GM12872 (cell line): ENCODE data around the gene RMI2.

ENCODE experiments used
- TF ChIP-seq, protein P1 (sequence below): IDR thresholded peaks from 3 replicates; pipeline ENCODE4 v1.5.1; 2011; ENCODE audit warnings: low read depth, mild to moderate bottlenecking, low read length, moderate library complexity; ENCODE audit not compliant: insufficient read depth

The RMI2 gene

DNA sequence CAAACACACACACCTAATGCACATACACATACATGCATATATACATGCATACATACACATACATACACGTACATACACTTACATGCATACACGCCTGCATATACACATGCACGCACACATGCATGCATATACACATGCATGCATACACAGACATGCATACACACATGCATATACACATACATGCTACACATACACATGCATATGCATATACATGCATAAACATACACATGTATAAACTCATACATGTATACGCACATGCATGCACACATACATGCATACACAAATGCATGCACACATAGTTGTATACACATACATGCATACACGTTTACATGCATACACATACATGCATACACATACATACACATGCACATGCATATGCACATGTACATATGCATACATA is 23.6 kb upstream of the RMI2 start:
- TF ChIP-seq, protein P1, sequence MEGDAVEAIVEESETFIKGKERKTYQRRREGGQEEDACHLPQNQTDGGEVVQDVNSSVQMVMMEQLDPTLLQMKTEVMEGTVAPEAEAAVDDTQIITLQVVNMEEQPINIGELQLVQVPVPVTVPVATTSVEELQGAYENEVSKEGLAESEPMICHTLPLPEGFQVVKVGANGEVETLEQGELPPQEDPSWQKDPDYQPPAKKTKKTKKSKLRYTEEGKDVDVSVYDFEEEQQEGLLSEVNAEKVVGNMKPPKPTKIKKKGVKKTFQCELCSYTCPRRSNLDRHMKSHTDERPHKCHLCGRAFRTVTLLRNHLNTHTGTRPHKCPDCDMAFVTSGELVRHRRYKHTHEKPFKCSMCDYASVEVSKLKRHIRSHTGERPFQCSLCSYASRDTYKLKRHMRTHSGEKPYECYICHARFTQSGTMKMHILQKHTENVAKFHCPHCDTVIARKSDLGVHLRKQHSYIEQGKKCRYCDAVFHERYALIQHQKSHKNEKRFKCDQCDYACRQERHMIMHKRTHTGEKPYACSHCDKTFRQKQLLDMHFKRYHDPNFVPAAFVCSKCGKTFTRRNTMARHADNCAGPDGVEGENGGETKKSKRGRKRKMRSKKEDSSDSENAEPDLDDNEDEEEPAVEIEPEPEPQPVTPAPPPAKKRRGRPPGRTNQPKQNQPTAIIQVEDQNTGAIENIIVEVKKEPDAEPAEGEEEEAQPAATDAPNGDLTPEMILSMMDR: no peak

DNA sequence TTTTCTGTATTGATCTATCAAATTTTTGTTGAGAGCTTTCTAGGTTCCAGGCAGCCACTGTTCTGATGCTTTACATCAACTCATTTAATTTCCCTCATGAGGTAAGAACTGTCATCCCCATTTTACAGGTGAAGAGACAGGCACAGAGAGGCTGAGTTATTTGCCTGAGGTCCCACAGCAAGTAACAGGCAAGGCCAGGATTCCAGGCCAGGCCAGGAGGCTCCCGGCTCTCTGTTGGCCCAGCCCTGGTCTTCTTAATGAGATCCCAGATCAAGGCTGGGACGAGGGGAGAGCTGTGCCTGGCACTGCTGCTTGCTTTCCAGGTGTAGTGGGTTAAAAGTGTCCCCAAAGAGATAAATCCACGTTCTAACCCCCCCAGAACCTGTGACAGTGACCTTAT is 22.4 kb upstream of the RMI2 start:
- TF ChIP-seq, protein P1: no peak

DNA sequence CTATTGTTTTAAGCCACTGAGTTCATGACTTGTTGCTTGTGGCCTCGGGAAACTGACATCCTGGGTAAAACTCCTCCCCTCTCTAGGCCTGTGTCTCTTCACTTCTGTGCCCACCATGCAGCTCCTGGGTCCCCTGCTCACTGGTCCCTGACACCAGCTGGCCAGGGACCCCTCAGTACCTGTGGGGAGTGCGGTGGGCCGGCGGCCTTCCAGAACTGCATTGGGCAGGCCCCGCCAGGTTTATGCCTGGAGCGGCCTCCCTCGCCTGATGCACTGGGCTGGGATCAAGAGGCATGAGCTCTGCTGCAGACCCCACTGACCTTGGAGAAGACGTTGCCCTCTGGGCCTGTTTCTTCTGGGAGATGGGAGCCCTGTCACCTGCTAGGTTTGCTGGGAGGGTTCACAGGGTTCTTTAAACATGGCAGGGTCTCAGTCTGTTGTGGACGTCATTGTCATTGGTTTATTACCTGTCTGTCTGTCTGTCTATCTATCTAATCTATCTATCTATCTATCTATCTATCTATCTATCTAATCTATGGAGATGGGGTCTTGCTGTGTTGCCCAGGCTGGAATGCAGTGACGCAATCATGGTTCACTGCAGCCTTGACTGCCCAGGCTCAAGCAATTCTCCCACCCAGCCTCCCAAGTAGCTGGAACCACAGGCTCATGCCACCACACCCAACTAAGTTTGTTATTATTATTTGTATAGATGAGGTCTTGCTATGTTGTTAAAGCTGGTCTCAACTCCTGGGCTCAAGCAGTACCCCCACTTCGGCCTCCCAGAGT is 21.5 kb upstream of the RMI2 start:
- TF ChIP-seq, protein P1: no peak

DNA sequence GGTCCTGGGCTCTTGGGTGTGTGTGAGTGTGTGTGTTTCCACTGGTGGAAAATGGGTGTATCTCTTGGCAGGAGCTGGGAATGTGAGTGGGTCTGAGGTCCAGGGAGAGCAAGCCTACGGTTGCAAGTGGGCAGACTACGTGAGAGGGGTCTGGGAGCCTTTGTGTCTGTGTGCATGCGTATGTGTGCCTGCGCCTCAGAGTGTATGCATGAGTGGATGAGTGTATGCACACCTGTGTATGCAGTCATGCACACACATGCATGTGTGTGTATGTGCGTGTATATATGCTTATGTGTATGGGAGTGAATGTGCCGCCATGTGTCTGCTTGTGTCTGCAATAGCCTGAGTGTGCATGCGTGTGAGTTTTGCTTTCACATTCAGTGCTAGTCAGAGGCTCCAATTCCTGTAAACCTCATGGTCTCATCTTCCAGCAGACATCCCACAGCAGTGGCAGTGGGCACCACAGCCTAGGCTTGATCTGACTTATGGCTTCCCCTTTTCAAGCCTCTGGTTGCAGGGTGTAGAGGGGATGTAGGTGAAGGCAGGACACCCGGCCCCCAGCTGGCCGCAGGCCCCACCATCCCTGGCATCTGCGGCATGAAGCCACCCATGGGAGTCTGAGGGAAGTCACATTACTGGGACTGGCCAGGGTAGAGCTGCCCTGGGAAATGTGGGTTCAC is 19.7 kb upstream of the RMI2 start:
- TF ChIP-seq, protein P1: no peak

DNA sequence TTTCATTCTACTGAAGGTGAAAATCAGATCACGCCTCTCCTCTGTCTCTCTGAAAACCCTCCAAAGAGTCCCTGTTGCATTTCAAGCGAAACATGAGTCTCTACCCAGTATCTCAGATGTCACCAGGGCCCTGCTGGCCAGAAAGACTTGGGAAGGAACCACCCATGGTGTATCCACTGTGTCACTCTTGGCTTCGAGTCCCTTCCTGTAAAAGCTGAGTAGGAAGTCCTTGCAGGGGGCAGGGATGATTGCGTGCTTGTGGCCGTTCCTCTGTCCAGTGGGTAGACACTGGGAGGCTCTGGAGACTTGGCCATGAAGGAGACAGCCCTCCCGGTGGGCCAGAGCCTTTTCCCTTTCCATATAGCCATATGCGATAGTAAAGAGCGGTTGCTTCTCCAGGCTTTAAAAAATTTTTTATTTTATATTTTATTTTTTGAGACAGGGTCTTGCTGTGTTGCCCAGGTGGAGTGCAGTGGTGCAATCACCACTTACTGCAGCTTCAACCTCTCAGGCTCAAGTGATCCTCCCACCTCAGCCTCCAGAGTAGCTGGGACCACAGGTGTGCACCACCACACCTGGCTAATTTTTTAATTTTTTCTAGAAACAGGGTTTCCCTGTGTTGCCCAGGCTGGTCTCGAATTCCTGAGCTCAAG is 19.0 kb upstream of the RMI2 start:
- TF ChIP-seq, protein P1: no peak

DNA sequence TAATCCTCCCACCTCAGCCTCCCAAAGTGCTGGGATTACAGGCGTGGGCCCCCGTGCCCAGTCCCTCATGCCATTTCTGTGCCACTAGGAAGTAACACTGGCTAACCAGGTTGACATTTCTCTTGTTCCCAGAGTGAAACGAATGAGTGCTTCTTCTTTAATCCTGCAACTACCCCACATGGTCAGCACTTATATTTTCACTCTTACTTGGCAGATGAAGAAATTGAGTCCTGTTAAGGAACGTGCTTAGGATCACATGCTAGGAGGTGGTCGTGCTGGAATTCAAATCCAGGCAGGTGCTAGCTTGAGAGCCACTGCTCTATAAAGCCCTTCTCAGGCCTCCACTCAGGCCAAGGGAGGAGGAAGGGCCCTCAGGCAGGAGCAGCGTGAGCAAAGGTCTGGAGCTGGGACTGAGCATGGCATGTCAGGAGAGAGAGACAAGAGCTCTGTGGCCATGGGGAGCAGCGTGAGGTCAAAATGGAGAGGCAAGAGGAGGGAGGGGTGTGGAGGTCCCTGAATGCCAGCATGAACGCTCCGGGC is 18.5 kb upstream of the RMI2 start:
- TF ChIP-seq, protein P1: no peak

DNA sequence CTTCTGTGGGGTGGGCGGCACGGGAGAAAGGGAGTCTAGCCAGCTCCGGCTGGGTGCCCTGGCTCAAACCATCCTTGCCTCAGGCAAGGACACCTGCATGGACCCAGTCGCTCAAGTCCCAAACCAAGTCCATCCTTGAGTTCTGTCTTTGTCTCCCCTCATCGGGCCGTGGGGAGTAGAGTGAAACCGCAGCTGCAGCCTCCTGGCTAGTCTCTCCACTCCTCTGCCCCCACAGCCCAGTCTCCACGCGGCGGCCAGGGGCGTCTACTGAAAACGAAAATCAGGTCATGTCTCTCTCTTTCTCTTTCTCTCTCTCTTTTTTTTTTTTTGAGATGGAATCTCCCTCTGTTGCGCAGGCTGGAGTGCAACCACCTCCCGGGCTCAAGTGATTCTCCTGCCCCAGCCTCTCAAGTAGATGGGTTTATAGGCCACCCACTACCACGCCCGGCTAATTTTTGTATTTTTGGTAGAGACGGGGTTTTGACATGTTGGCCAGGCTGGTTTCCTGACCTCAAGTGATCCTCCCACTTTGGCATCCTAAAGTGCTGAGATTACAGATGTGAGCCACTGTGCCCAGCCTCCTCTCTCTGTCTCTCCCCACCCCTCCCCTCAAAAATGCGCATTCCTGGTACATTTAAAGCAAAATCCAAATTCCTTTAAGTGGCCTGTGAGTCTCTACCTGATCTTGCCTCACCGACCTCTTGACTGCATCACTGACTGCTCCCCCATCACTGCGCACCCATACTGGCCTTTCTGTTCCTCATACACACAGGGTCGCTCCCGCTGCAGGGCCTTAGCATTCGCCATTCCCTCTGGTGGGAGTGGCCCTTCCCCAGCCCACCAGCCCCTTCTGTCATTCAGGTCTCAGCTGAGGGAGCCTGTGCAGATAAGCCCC is 17.7 kb upstream of the RMI2 start:
- TF ChIP-seq, protein P1: no peak
